GM10266 (cell line): ENCODE results near the gene OSR1.

Source experiments
- DNase-seq: peaks from one replicate; pipeline ENCODE4 v3.0.0; 2012; ENCODE audit errors: extremely low spot score
- TF ChIP-seq, protein P1 (sequence below): IDR thresholded peaks from 2 replicates; pipeline ENCODE4 v1.5.1; 2012; ENCODE audit warnings: mild to moderate bottlenecking, low read depth; ENCODE audit not compliant: control insufficient read depth, insufficient read depth; ENCODE audit errors: missing control alignments

OSR1 gene

DNA sequence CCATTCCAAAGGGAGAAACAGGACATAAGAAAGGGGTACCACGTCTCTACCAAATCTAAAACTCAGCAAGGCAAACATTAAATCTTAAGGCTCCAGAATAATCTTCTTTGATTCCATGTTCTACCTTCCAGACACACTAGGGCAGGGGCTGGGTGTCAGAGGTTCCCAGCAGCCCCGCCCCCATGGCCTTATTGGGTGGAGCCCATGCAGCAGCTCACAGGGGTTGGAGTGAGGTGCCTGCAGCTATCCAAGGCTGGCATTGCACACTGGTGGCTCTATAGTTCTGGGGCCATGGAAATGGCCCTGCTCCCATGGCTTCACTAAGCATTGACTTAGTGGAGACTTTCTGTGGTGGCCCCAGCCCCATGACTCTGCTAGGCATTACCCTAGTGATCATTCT lies 14.9 kb upstream of the OSR1 start:
- TF ChIP-seq, protein P1, sequence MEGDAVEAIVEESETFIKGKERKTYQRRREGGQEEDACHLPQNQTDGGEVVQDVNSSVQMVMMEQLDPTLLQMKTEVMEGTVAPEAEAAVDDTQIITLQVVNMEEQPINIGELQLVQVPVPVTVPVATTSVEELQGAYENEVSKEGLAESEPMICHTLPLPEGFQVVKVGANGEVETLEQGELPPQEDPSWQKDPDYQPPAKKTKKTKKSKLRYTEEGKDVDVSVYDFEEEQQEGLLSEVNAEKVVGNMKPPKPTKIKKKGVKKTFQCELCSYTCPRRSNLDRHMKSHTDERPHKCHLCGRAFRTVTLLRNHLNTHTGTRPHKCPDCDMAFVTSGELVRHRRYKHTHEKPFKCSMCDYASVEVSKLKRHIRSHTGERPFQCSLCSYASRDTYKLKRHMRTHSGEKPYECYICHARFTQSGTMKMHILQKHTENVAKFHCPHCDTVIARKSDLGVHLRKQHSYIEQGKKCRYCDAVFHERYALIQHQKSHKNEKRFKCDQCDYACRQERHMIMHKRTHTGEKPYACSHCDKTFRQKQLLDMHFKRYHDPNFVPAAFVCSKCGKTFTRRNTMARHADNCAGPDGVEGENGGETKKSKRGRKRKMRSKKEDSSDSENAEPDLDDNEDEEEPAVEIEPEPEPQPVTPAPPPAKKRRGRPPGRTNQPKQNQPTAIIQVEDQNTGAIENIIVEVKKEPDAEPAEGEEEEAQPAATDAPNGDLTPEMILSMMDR: no peak
- DNase-seq: no peak

DNA sequence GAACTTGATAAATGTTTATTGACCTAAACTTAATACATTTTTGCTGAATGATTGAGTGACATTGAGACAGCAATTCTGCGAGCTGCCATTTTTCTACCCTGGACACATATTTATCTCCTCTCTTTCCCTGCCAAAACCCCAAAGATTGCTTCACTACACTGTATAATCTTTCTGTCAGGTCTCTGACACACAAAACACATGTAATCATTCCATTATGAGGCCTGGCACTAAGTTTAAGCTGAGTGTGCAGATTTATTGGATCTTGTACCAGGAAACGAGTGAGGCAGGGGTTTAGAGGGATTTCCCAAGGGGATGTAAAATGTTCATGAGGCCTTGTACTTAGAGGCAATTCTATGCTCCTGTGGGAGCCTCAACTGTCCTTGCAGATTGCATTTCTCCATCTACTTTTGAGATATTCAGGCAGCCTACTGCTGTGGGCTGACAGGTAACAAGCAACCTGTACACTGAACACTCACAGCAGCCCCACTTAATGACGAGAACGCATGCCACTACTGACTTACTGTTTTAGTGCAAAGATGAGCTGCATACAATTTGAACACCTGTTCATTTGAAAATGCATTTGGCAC lies 13.7 kb upstream of the OSR1 start:
- TF ChIP-seq, protein P1: no peak

DNA sequence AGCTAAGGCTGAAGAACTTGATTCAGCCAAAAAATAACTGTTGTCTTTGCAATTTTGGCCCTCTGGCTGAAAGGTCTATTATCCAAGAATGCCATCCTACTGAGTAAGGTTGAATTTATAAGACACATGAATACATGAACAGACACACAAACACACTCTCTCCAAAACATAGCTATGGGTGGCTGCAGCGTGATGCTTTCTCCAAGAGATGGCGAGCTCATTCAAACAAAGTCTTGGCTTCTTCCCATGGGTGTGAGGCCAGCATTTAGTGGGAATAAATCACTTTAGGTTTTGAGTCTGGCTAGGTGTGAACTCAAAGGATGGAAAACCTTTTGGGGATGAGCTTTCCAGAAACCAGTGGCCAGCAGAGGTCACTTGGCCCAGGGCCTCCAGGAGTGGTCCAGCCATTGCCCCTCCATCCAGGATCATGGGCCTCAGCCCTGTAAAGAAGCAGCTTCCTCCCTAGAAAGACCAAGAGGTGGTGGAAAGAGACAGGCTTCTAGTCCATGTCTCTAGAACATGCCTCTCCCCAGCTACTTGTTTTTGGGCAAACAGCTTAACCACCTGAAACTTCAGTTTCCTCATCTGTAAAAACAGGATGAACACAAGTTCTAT lies 11.0 kb upstream of the OSR1 start:
- TF ChIP-seq, protein P1: no peak
- no peak for DNase-seq

More for the DNA sequence above, 13.7 kb upstream of the OSR1 start:
- DNase-seq: no peak

- TF ChIP-seq, protein P1: no peak
- no peak for DNase-seq
Observed at GRCh38 chr2:19368760-19369159, 10.3 kb upstream of the OSR1 start.

- TF ChIP-seq, protein P1: no peak
- no peak for DNase-seq
Observed at GRCh38 chr2:19367326-19367725, 8.9 kb upstream of the OSR1 start.

GRCh38 chr2:19365126-19365525 lies 6.7 kb upstream of the OSR1 start:
- TF ChIP-seq, protein P1: no peak
- no peak for DNase-seq

DNA sequence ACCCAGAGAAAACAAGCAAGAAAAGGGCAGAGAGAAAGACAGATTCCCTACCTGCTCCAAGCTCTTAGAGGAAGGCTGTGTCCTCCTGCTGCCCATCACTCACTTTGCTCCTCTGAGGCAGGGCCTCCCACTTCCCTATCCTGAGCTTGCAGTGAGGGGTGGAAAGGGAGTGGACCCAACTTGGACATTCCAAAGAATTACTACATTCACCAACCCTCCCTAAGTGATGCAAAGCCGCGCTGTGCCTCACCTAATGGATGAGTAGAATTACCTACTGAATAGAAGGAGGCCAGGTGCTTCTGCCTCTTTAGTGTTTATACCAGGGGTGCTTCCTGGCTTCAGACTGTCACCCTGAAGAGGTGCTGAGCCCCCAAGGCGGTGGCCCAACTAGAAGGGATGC lies 5.6 kb upstream of the OSR1 start:
- TF ChIP-seq, protein P1: no peak
- no peak for DNase-seq
